Fibroblast of the aortic adventitia (primary cell): ENCODE results near the gene CRACR2A. TPM values are rescaled to one million over a fixed set of nuclear protein-coding genes. Genes with fewer than 3 reads are reported as not detected.

Experiments used
- DNase-seq: peaks from one replicate; pipeline ENCODE4 v3.0.0-alpha.2; 2010; ENCODE audit warnings: low read depth
- H3K4me3 ChIP-seq: 2 replicates; pipeline ENCODE4 v1.5.1; 2011; ENCODE audit warnings: low read depth, mild to moderate bottlenecking, control low read depth, low read length, moderate library complexity
- total RNA-seq: library from RNA; depleted of rRNA; stranded (reverse); fragments of >200 nt; gene quantifications from 2 replicates; pipeline ENCODE4 v1.2.3, GENCODE V29; 2012; ENCODE audit warnings: low replicate concordance
- TF ChIP-seq, protein P1 (sequence below): IDR thresholded peaks from 2 replicates; pipeline ENCODE4 v1.5.1; 2011; ENCODE audit warnings: mild to moderate bottlenecking, low read length, control low read depth, inconsistent platforms; ENCODE audit not compliant: insufficient read depth

Gene CRACR2A
- total RNA-seq, 1 donor: 4.8 TPM

DNA sequence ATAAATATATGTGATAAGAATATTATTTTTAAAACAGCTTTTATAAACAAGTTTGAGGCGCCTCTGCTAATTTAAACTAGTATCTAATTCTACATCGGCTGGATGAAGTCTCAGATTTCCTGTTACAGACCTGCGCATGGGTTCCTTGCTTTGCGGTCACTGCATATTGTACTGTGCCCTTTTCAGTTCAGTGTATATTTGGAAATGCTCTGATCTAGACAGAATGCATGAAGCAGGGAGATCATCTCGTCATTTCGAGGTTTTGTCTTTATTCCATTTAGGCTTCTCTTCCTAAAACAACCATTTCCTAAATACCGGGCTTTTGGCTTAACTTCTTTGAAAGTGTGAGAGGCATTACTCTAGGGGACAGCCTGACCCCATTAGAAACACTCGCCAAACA, 25.6 kb downstream of the CRACR2A start:
- TF ChIP-seq, protein P1, sequence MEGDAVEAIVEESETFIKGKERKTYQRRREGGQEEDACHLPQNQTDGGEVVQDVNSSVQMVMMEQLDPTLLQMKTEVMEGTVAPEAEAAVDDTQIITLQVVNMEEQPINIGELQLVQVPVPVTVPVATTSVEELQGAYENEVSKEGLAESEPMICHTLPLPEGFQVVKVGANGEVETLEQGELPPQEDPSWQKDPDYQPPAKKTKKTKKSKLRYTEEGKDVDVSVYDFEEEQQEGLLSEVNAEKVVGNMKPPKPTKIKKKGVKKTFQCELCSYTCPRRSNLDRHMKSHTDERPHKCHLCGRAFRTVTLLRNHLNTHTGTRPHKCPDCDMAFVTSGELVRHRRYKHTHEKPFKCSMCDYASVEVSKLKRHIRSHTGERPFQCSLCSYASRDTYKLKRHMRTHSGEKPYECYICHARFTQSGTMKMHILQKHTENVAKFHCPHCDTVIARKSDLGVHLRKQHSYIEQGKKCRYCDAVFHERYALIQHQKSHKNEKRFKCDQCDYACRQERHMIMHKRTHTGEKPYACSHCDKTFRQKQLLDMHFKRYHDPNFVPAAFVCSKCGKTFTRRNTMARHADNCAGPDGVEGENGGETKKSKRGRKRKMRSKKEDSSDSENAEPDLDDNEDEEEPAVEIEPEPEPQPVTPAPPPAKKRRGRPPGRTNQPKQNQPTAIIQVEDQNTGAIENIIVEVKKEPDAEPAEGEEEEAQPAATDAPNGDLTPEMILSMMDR: no peak
- DNase-seq: no peak
- no peak overlapping the region for H3K4me3 ChIP-seq

DNA sequence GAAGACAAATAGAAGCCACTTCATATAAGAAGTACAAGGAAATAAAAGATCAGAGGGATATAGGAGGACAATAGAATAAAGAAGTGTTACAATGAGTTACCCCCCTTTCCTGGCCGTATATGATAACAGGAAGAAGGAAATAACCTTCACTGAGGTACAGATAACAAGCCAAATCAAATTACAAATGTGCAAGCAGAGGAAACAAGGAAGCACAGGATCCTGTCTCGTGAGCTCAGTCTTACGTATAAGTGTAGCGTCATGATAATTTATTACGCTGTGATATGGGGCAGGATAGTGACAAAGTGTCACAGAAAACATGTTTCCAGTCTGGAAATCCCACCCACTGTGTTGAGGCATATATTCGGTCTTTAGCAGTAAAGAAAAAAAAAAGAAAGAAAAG, 26.5 kb downstream of the CRACR2A start:
- TF ChIP-seq, protein P1: no peak
- H3K4me3 ChIP-seq: no peak overlapping the region
- DNase-seq: no peak

DNA sequence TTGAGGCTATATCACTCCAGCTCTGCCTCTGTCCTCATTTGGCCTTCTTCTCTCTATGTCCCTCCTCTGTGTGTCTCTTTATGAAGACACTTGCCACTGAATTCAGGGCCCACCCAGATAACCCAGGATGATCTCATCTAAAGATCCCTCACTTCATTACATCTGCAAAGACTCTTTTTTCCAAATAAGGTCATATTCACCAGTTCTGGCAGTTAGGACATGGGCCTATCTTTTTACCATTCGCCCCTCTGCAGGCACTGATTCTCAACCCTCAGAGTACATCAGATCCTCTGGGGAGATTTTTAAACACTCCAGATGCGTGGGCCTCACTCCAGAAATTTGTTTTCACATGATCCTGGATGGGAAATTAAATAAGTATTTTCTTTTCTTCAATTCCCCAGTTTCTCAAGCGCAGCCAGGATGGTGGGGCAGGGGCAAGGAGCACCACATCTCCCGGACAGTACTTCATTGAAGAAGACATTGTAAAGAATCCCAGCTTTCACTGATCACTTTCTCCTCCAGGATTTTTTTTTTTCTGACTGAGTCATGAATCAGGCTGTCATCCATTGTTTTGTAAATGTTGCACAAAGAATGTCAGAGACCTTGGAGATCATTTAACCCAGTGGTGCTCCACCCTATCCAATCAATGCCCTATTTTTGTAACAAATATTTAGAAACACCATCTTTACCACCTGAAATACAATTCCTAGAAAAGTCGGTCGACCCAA, 27.4 kb downstream of the CRACR2A start:
- TF ChIP-seq, protein P1: no peak
- no peak overlapping the region for H3K4me3 ChIP-seq
- peak; percentile 58 for DNase-seq

DNA sequence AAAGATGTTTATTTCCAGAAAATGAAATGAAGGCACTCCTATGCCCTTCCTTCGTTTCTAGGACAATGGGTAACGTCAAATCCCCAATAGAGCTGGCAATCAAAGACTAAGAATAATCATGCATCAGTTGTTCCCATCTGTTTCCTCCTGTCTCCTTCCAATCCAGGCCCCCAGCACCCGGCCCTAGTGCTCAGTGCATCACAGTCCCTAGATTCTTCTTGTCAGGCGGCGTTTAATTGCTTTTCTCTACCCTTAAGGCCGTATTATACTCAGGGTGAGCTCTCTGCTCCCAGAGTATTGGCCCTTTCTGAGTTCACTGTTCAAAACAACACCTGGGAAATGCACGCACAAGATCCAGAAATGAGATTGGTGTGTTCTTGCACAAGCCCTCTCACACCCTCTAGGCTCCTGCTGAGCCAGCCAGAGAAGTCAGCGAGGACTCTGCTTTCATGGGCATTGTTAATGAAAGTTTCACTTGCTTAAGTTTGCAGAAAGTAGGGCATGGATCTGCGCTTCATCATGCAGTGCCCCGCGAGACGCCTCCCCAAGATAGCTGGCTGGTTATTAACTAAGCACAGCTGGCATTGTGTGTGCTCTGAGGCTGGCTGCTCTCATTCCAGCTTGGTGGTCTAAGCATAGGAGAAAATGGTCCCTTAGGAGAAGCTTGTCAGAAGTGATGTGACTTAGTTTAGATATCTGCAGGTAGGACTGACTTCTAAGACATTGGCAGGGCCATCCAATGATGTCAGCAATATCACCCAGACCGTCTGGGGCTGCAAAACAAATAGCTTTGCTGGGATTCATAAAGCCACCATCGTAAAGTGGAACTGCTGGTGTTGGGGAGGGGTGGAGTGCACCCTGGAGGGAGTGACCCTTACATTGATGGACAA, 28.7 kb downstream of the CRACR2A start:
- no peak for DNase-seq
- TF ChIP-seq, protein P1: no peak
- H3K4me3 ChIP-seq: no peak overlapping the region

DNA sequence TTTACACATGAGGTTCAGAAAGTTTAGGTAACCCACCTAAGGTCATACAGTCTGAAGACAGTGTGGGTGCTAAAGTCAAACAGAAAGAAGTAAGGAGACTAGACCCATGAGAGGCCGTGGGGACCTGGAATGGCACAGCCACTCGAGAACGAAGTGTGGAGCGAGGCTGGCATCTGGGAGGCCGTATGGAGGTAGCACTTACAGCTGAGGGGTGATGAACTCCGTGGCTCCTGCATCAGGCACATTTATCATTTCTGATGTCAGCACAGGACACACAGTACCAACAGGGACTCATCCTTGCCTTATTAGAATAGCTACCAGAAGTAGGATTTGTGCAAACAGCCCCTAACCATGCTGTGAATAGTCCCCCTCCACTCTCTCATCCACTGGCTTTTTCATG, 30.5 kb downstream of the CRACR2A start:
- H3K4me3 ChIP-seq: no peak overlapping the region
- no peak for DNase-seq
- TF ChIP-seq, protein P1: no peak

DNA sequence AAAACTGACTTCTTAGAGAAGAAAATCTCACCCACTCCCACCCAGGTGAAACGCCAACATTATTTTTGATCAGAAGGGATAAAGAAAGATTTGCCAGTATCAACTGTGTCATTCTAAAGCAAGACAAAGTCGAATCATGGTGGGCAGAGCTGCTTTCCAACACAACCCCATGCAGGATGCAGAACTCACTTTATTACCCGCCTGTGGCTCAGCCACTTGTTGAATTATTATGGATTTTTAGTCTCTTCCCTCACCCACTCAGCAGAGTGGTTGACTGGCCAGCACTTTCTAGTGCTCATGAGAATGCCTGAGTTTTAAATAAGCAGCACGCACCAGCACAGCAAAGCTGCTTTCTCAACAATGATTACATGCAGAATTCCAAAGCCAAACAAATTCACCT, 32.1 kb downstream of the CRACR2A start:
- TF ChIP-seq, protein P1: no peak
- H3K4me3 ChIP-seq: no peak overlapping the region
- no peak for DNase-seq
